ELR (cell line): ENCODE measurements around the gene MACC1.
"Not testable (repeated sequence)": the region's sequence is repeated elsewhere in the genome, so short reads cannot be mapped to it uniquely, and the experiment has no call there.

Source experiments
- DNase-seq: peaks from one replicate; pipeline ENCODE4 v3.0.0-alpha.2; 2015; ENCODE audit warnings: low read depth

Gene MACC1

GRCh38 chr7:20128001-20128400, 89.2 kb downstream of the MACC1 start:
- DNase-seq: no peak

DNA sequence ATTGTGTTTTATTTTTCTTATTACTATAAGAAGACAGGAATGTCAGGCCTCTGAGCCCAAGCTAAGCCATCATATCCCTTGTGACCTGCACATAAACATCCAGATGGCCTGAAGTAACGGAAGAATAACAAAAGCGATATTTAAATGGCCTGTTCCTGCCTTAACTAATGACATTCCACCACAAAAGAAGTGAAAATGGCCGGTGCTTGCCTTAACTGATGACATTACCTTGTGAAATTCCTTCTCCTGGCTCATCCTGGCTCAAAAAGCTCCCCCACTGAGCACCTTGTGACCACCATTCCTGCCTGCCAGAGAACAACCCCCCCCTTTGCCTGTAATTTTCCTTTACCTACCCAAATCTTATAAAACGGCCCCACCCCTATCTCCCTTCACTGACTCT, 91.1 kb downstream of the MACC1 start:
- DNase-seq: not testable (repeated sequence)

- DNase-seq: not testable (repeated sequence)
These were observed 93.1 kb downstream of the MACC1 start for GRCh38 chr7:20124087-20124486.

GRCh38 chr7:20122653-20123316, 94.4 kb downstream of the MACC1 start:
- not testable (repeated sequence) for DNase-seq

- DNase-seq: no peak
These were observed 95.1 kb downstream of the MACC1 start for GRCh38 chr7:20122073-20122472.

GRCh38 chr7:20121404-20121803, 95.8 kb downstream of the MACC1 start:
- DNase-seq: no peak

DNA sequence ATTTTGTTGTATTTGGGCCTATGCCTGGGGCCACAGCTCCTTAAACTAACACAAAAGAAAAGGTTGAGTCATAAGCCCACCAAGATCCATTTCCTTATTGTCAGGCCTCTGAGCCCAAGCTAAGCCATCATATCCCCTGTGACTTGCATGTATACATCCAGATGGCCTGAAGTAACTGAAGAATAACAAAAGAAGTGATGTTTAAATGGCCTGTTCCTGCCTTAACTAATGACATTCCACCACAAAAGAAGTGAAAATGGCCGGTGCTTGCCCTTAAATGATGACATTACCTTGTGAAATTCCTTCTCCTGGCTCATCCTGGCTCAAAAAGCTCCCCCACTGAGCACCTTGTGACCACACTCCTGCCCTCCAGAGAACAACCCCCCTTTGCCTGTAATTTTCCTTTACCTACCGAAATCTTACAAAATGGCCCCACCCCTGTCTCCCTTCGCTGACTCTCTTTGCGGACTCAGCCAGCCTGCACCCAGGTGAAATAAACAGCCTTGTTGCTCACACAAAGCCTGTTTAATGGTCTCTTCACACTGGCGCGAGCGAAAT, 96.5 kb downstream of the MACC1 start:
- not testable (repeated sequence) for DNase-seq

- no peak for DNase-seq
These were observed 100.3 kb downstream of the MACC1 start for GRCh38 chr7:20116869-20117268.

DNA sequence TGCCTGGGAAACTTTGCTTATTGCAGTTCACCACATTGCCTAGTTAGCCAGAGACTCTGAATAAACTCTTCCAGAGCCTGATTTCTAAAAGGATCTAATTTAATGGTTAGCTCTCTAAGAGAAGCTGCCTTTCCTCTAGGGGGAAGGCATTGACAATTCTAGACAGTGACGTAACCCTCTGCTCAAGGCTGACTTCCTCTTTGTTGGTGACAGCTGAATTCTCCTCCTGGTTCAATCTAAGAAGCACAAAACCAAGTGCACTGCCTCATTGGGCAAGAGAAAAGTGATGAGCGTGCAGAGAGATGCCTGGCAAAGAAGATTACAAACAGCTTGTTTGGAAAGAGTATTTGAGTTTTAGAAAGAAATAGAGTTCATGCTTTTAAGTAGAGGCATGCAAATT, 102.7 kb downstream of the MACC1 start:
- peak; percentile 9 for DNase-seq

DNA sequence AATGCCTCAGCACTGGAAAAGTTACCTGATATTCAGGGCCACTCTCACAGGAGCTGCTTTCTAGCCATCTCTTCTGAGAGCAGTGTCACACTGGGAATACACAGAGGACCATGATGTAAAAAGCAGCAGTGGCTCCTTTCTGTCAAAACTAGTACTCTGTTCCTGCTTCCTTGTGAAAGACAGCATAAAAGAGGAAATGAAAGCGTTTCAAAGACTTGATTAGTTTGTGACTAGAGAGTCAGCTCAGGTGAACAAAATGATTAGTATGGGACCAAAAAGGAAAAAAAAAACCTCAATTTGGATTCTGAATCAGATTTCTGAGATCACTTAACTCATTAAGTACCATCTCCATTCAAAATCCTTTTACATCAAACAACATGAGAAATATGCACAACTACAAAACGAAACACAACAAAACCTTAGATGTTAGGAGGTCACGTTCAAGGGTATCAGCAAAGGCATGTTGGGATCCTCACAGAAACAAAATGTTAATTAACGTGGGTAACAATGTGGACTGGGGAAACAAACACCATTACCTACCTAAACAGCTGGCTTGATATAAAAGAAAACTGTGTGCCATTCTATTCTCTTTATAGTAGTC, 103.7 kb downstream of the MACC1 start:
- no peak for DNase-seq

GRCh38 chr7:20112696-20113095, 104.5 kb downstream of the MACC1 start:
- no peak for DNase-seq

DNA sequence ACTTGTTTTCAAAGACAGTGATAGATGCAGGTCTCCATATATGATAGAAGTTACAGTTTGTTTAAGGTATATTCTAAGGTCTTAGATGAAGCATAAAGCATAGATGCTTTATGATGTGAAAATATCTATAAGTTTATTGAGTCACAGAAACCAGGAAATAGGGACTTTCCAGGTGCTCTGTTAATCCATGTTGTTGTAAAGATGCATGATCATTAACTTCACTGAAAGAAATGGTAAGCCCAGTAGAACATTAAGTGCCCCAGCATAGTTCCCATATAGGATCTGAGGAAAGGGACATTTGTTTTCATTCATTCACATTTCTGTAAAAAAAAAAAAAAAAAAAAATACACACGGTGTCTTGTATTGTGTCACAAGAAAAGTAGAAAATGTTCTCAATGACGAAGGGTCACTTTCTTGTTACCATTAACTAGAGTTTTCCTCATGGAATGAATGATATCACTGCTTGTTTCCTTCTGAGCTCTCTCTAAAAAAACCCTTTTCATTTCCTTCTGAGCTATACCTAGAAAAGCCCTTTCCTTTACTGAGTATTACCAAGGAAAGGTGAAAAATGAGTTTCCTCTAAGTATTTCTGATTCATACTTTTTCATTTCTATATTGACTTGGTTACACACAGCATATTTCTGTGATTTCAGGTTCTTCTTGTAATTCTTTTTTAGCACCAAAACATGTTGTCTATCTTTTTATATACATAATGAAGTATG, 105.2 kb downstream of the MACC1 start:
- no peak for DNase-seq

DNA sequence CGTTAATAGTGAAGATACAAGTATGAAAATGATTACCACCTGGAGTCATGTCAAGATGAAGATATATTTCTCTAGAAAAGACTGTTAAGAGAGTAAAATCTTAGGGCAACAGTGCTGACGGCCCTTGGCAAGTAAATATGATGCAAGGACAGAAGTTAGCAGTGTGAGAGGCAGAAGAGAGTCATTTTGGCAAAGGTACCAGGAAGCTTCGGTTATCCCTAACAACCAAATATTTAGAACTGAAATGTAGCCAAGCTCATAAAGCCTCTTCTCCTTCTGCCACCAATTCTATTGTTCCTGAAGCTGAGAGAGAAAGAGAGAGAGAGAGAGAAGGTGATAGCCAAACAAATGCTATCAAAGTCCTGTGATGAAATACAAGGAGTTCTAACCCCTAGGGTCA, 109.6 kb downstream of the MACC1 start:
- DNase-seq: no peak

DNA sequence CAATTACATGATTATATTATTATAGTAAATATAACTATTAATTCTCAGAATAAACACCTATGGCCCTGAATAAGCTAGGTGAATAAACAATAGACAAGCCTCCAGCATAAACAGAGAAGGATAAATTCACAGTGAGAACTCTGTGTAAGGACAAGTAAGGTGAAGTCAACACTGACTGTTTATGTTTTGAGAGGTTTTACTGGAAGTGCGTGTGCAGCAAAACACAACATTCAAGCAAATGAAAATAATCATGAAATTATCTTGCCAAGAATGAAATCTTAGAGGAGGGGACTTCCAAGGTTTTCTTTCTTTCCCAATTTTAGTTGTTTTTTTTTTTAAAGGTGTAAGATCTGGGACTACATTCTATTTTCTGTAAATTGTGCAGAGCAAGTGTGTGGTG, 112.5 kb downstream of the MACC1 start:
- DNase-seq: no peak

DNA sequence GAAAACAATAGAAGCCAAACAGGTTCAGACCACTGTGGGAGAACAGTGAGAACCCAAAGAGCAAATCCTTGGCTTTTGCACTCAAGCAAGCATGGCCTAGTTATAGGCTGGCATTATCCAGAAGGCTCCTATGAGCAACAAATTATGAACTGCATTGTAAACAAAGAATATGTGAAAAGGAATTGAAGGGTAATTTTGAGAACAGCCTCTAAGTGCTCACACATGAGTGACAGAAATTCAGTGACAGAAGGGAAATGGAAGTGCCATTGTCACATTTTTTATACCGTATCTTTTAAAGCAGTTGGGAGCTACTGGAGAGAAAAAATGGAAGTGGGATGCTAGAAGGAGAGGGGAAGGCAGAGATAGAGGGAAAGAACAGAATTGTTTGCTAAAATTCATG, 114.2 kb downstream of the MACC1 start:
- no peak for DNase-seq

DNA sequence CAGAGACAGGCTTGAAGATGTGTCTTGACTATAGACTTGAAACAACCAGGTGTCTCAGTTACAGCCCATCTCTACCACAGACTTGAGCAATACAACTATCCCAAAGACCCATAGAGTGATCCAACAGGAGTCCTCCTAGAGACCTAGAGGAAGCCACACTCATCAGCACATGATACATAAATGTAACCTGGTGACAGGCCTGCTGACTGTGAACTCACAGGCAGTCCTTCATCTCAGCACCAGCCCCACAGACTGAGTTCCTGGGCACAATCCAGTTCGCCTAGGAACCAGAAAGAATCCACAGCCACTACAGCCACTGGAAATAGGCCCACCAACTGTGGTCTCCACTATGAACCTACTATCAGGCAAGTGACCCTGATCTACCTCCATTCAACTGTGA, 121.3 kb downstream of the MACC1 start:
- DNase-seq: no peak

DNA sequence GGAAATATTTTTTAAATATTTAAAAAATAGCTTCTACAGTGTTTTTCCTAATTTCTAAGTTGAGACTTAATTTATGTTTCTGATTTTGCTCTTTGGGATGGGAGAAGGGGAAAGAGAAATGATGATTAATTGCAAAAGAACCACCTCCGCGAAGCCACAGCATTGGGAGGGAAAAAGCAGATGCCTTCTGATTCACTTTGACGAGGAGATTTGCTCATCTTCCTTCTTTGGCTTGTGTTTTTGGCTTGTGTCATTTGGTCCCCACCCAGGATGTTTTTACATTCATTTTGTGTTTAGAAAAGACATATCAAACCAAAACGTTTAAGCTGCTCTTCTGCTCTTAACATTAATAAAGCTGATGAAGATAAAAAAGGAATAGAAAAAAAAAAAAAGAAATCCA, 121.7 kb downstream of the MACC1 start:
- DNase-seq: no peak

DNA sequence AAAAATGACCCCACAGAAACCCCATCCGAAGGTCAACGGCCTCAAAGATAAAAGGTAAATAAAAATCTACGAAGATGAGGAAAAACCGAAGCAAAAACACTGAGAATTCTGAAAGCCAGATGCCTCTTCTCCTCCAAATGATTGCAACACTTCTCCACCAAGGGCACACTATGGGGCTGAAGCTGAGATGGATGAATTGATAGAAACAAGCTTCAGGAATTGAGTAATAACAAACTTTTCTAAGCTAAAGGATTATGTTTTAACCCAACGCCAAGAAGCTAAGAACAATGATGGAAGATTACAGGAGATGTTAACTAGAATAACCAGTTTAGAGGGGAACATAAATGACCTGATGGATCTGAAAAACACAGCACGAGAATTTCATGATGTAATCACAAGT, 127.8 kb downstream of the MACC1 start:
- no peak for DNase-seq

DNA sequence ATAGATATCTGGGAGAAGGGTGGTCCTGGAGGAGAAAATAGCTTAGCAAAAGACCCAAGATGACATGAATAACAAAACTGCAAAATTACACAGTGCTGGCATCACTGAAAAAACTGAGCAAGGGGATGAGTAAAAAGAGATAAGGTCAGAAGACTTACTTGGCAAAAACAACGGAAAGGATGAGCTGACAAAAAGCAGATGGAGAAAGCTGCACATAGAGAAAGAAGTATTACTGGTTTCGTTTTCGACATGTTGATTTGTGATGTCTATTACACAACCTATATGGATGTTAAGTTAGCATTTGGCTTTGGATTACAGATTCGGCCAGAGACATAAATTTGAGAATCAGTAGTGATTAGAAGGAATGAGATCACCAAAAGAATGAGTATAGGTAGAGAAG, 132.1 kb downstream of the MACC1 start:
- DNase-seq: no peak
